Sigmoid colon (tissue), 7 donors: ENCODE data around the gene ABCF3. TPM values are rescaled to one million over a fixed set of nuclear protein-coding genes. Genes with fewer than 3 reads are reported as not detected.

Experiments used
- DNase-seq: peaks from one replicate; pipeline ENCODE4 v3.0.0-alpha.2; 2019
- H3K27ac ChIP-seq, 4 donors: fragments of 200-600 bp; sonication (generic); one replicate each; pipeline ENCODE4 v1.5.1; 2016 to 2019; ENCODE audit warnings: mild to moderate bottlenecking in 1 of 4
- H3K27me3 ChIP-seq, 3 donors: fragments of 200-600 bp; sonication (generic); one replicate each; pipeline ENCODE4 v1.5.1; 2019; ENCODE audit warnings: mild to moderate bottlenecking in 1 of 3
- H3K36me3 ChIP-seq, 4 donors: fragments of 200-600 bp; sonication (generic); one replicate each; pipeline ENCODE4 v1.5.1; 2016 to 2019
- H3K4me1 ChIP-seq, 4 donors: fragments of 200-600 bp; sonication (generic); one replicate each; pipeline ENCODE4 v1.5.1; 2017 to 2019
- H3K4me3 ChIP-seq, 4 donors: fragments of 200-600 bp; sonication (generic); one replicate each; pipeline ENCODE4 v1.5.1; 2017 to 2019; ENCODE audit warnings: mild to moderate bottlenecking in 2 of 4, moderate library complexity in 1 of 4
- H3K9me3 ChIP-seq, 4 donors: fragments of 200-600 bp in 3 of 4; sonication (generic) in 3 of 4; one replicate each; pipeline versions ENCODE4 v1.5.1 to v1.6.1; 2013 to 2019
- EP300 ChIP-seq, 4 donors: sonication (generic); formaldehyde crosslinking; IDR thresholded peaks; one replicate each; pipeline ENCODE4 v1.6.1; 2017; ENCODE audit warnings: antibody characterized with exemption in 4 of 4
- POLR2A ChIP-seq, 2 donors: fragments of 450-650 bp; IDR thresholded peaks; one replicate each; pipeline ENCODE4 v1.6.1; 2016; ENCODE audit warnings: antibody characterized with exemption in 2 of 2, mild to moderate bottlenecking in 2 of 2, moderate library complexity in 2 of 2
- POLR2AphosphoS5 ChIP-seq, 4 donors: sonication (generic); formaldehyde crosslinking; IDR thresholded peaks; one replicate each; pipeline ENCODE4 v1.6.1; 2017; ENCODE audit warnings: antibody characterized with exemption in 4 of 4
- WGBS, 2 donors: extraction: QIAGEN DNeasy Blood & Tissue Kit; methylation state at CpG; one replicate each; pipeline ENCODE4 v1.1.7; 2013; 5-methylcytosine and 5-hydroxymethylcytosine counted together
- intact Hi-C: fragments of 100-400 bp; cut with DNase I; formaldehyde crosslinking; loops from one replicate; pipeline ENCODE4 v1.15.1; 2023
- polyA plus RNA-seq, 3 donors: library from polyadenylated mRNA; stranded (reverse); fragments of 200-250 nt; gene quantifications; one replicate each; pipeline ENCODE4 v1.2.3, GENCODE V29; 2013
- total RNA-seq, 4 donors: library from RNA; depleted of rRNA; stranded (reverse); fragments of >200 nt; gene quantifications; one replicate each; pipeline ENCODE4 v1.1.0, GENCODE V29; 2016
- TF ChIP-seq, protein P1 (sequence below), 4 experiments: fragments of 450-650 bp in 3 of 4; fragments of 200-600 bp in 1 of 4; IDR thresholded peaks; one replicate each; pipeline ENCODE4 v1.5.1; 2016 to 2019; ENCODE audit warnings: antibody characterized with exemption in 4 of 4, mild to moderate bottlenecking in 3 of 4, moderate library complexity in 2 of 4
- donor health status: healthy with polysubstance abuse.
- donor health status: Bipolar disorder and iron deficiency.
- donor health status: healthy.

The ABCF3 gene
- total and polyA plus RNA-seq, 7 donors = 32.4 to 51.3 (median 41.3) TPM

DNA sequence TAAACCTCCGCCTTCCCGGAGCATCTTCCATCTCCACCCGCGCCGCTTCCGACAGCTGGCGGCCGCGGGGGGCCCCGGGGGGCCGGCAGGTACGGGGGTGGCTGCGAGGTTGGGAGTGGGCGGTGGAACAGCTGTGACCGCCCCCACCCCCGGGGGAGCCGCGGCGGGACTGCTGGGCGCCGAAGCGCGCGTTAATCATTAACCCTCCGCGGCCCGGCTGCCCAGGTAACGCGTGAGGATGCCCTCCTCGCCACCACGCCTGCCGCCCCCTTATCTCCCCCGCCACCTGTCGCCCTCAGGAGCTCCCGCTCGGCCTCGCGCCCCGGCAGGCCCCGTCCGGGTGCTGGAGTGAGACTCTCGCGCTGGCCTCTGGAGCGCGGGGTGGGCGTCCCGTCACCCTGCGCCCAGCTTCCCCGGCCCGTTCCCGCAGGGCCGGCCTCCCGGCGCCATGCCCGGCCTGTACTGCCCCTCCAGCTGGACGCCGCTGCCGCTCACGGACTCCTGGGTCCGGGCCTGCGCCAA, 44.1 kb downstream of the ABCF3 start:
- 1% methylated on average over 61 of the region's 61 CpGs for WGBS, 2 donors
- peak overlapping the region in 3 of 4 donors; percentile 36 to 53 (median 52) for H3K4me3 ChIP-seq
- TF ChIP-seq POLR2AphosphoS5 (IDR thresholded peaks at IDR 0.05) (no peak), EP300 (IDR thresholded peaks at IDR 0.05) (no peak), POLR2A (IDR thresholded peaks at IDR 0.05) (no peak)
- TF ChIP-seq, protein P1, sequence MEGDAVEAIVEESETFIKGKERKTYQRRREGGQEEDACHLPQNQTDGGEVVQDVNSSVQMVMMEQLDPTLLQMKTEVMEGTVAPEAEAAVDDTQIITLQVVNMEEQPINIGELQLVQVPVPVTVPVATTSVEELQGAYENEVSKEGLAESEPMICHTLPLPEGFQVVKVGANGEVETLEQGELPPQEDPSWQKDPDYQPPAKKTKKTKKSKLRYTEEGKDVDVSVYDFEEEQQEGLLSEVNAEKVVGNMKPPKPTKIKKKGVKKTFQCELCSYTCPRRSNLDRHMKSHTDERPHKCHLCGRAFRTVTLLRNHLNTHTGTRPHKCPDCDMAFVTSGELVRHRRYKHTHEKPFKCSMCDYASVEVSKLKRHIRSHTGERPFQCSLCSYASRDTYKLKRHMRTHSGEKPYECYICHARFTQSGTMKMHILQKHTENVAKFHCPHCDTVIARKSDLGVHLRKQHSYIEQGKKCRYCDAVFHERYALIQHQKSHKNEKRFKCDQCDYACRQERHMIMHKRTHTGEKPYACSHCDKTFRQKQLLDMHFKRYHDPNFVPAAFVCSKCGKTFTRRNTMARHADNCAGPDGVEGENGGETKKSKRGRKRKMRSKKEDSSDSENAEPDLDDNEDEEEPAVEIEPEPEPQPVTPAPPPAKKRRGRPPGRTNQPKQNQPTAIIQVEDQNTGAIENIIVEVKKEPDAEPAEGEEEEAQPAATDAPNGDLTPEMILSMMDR (IDR thresholded peaks at IDR 0.05) = no peak
- peaks cover 0 to 25% (median 24%) of the 10 kb centered on the region in 4 donors for H3K4me1 ChIP-seq
- no peaks in the 10 kb centered on the region for H3K36me3 ChIP-seq
- H3K27me3 ChIP-seq = peaks cover 33 to 84% (median 57%) of the 10 kb centered on the region in 3 donors
- DNase-seq = no peak
- H3K27ac ChIP-seq = no peak overlapping the region
- intact Hi-C loops = no loop called here
- H3K9me3 ChIP-seq = no peaks in the 10 kb centered on the region

DNA sequence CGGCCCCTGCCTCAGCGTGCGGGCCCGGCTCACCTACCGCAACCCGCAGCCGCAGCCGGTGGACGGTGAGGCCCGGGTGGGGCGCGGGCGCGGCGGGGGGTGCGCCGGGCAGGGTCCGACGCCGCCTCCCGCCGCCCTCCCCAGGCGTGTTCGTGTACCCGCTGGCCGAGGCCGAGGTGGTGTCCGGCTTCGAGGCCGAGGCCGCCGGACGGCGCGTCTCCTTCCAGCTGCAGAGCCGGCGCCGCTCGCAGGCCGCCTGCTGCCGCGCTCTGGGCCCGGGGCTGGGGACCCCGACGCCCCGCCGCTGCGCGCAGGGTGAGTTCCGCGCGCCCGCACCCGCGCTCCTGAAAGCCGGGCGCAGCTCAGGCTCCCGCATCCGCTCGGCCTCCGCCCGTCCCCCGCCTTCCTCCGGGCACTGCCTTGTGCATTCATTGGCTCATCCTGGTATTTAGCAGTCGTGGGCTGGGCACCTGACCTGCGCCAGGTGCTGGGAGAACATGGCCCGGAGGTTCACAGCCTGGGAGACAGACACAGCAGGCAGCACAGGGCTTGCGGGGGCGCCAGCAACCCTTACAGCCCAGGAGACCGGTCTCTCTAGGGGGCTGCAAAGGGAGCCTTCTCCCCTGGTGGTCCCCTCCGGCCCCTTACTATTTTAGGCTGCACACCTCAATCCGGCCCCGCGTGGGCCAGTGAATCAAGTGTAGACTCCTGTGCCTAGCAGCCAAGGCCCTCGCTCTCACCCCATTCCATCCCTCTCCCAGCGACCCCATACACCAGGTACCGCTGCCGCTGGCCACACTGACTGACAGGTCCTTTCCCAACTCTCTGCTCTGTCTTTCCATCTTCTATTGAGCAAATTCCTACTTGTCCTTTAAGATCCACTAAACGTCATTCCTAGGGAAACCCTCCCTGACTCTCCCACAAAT, 44.9 kb downstream of the ABCF3 start:
- H3K27me3 ChIP-seq = peaks cover 33 to 78% (median 53%) of the 10 kb centered on the region in 3 donors
- H3K9me3 ChIP-seq = no peaks in the 10 kb centered on the region
- TF ChIP-seq EP300 (IDR thresholded peaks at IDR 0.05) (no peak), POLR2A (IDR thresholded peaks at IDR 0.05) (no peak), POLR2AphosphoS5 (IDR thresholded peaks at IDR 0.05) (no peak)
- TF ChIP-seq, protein P1 (IDR thresholded peaks at IDR 0.05) = no peak
- WGBS, 2 donors = 4 to 7% methylated on average over 79 of the region's 79 CpGs
- no peak overlapping the region for H3K27ac ChIP-seq
- DNase-seq = no peak
- H3K4me1 ChIP-seq = peaks cover 0 to 25% (median 24%) of the 10 kb centered on the region in 4 donors
- H3K36me3 ChIP-seq = no peaks in the 10 kb centered on the region
- intact Hi-C loops = no loop called here
- H3K4me3 ChIP-seq = peak overlapping the region in 3 of 4 donors; percentile 36 to 53 (median 52)

DNA sequence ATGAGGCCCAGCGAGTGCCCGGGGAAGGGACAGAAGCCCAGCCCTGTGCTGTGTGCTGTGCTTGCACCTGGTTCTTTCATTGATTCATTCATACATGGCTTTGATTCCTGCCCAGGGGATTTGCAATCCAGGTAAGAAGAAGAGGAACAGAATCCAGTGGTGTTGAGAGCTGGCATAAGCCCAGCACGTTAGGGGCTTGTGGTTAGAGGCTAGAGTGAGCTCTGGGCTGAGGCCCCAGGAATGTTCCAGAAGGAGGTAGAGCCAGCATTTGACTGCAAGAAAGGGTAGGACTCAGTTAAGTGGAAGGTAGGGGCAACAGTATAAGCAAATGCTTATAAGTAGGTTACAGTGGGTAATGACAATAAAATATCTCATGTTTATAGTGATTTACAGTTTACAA, 45.7 kb downstream of the ABCF3 start:
- H3K27ac ChIP-seq = no peak overlapping the region
- DNase-seq = no peak
- peaks cover 33 to 72% (median 47%) of the 10 kb centered on the region in 3 donors for H3K27me3 ChIP-seq
- TF ChIP-seq POLR2AphosphoS5 (IDR thresholded peaks at IDR 0.05) (no peak), EP300 (IDR thresholded peaks at IDR 0.05) (no peak), POLR2A (IDR thresholded peaks at IDR 0.05) (no peak)
- TF ChIP-seq, protein P1 (IDR thresholded peaks at IDR 0.05) = no peak
- H3K4me1 ChIP-seq = peaks cover 0 to 25% (median 24%) of the 10 kb centered on the region in 4 donors
- no peaks in the 10 kb centered on the region for H3K9me3 ChIP-seq
- intact Hi-C loops = no loop called here
- no peaks in the 10 kb centered on the region for H3K36me3 ChIP-seq
- WGBS, 2 donors = 48 to 66% methylated on average over 3 of the region's 3 CpGs
- no peak overlapping the region for H3K4me3 ChIP-seq

DNA sequence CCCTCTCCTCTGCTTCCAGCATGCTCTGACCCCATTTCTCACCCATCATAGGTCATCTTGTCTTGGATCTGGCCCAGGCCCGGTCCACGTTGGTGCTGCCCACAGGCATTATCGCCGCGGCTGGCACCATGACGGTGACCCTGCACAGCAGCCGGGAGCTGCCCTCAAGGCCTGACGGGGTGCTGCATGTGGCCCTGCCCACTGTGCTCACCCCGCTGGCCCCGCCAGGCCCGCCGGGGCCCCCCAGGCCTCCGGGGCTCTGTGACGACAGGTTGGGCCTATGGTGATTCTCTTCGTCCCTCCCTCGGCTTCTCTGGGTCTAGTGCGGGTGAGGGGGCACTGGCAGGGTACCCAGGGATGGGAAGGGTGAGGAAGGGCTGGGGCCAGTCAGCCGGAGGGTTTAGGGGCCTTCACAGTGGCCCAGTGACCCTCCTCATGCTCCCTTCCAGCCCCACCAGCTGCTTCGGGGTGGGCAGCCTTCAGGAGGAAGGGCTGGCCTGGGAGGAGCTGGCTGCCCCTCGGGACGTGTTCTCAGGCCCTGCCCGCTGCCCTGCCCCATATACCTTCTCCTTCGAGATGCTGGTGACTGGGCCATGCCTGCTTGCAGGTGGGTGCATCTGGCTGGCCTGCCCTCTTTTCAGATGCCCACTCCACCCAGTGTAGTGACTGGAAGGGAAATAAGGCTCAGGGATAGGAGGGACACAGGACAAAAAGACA, 47.3 kb downstream of the ABCF3 start:
- TF ChIP-seq, protein P1 (IDR thresholded peaks at IDR 0.05) = no peak
- TF ChIP-seq POLR2A (IDR thresholded peaks at IDR 0.05) (no peak), EP300 (IDR thresholded peaks at IDR 0.05) (no peak), POLR2AphosphoS5 (IDR thresholded peaks at IDR 0.05) (no peak)
- intact Hi-C loops = no loop called here
- Histone ChIP-seq H3K9me3 (no peaks in the 10 kb centered on the region), H3K4me3 (no peak overlapping the region), H3K27ac (no peak overlapping the region), H3K27me3 (peaks cover 33 to 57% (median 37%) of the 10 kb centered on the region in 3 donors), H3K4me1 (peaks cover 0 to 25% (median 24%) of the 10 kb centered on the region in 4 donors), H3K36me3 (no peaks in the 10 kb centered on the region)
- no peak for DNase-seq
- 89 to 90% methylated on average over 23 of the region's 23 CpGs for WGBS, 2 donors
